Spleen (tissue), 11 donors: Measurements from ENCODE around the gene ENO2. TPM values are rescaled to one million over a fixed set of nuclear protein-coding genes. Genes with fewer than 3 reads are reported as not detected.

ENCODE experiments used
- DNase-seq: peaks from one replicate; pipeline ENCODE4 v3.0.0-alpha.2; 2020
- H3K27ac ChIP-seq, 8 donors: fragments of 200-600 bp; sonication (generic) in 7 of 8; 1 replicate in 4 of 8; 2 replicates in 4 of 8; pipeline versions ENCODE4 v1.5.0 to v1.8.0; 2016 to 2021; ENCODE audit warnings: inconsistent platforms in 4 of 8, mild to moderate bottlenecking in 4 of 8, moderate library complexity in 1 of 8
- H3K27me3 ChIP-seq, 7 donors: fragments of 200-600 bp; sonication (generic) in 6 of 7; replicated peaks in 1 of 7; 1 replicate in 4 of 7; 2 replicates in 3 of 7; pipeline versions ENCODE4 v1.5.0 to v1.8.0; 2016 to 2021; ENCODE audit warnings: inconsistent platforms in 3 of 7, mild to moderate bottlenecking in 1 of 7
- H3K36me3 ChIP-seq, 6 donors: fragments of 200-600 bp; sonication (generic) in 5 of 6; 1 replicate in 4 of 6; 2 replicates in 2 of 6; pipeline versions ENCODE4 v1.5.0 to v1.8.0; 2016 to 2021; ENCODE audit warnings: inconsistent platforms in 2 of 6
- H3K4me1 ChIP-seq, 6 donors: fragments of 200-600 bp; sonication (generic) in 5 of 6; 1 replicate in 3 of 6; 2 replicates in 3 of 6; pipeline versions ENCODE4 v1.5.0 to v1.8.0; 2016 to 2021; ENCODE audit warnings: inconsistent platforms in 3 of 6
- H3K4me3 ChIP-seq, 8 donors: fragments of 200-600 bp; sonication (generic) in 7 of 8; 1 replicate in 4 of 8; 2 replicates in 4 of 8; pipeline versions ENCODE4 v1.5.0 to v1.8.0; 2016 to 2021; ENCODE audit warnings: inconsistent platforms in 4 of 8, mild to moderate bottlenecking in 4 of 8, moderate library complexity in 2 of 8
- H3K9me3 ChIP-seq, 8 donors: fragments of 200-600 bp; sonication (generic) in 7 of 8; 1 replicate in 4 of 8; 2 replicates in 4 of 8; pipeline versions ENCODE4 v1.5.0 to v1.8.0; 2016 to 2021; ENCODE audit warnings: inconsistent platforms in 4 of 8
- CTCF ChIP-seq, 11 experiments: fragments of 200-600 bp in 7 of 11; fragments of 450-650 bp in 4 of 11; sonication (generic) in 4 of 11; IDR thresholded peaks in 8 of 11; conservative IDR thresholded peaks in 3 of 11; 1 replicate in 7 of 11; 2 replicates in 4 of 11; pipeline versions ENCODE4 v1.4.0 to v1.8.0; 2016 to 2021; ENCODE audit warnings: antibody characterized with exemption in 11 of 11, inconsistent platforms in 4 of 11, mild to moderate bottlenecking in 1 of 11
- POLR2A ChIP-seq, 3 donors: fragments of 450-650 bp; IDR thresholded peaks; one replicate each; pipeline ENCODE4 v1.5.1; 2017; ENCODE audit warnings: antibody characterized with exemption in 3 of 3, mild to moderate bottlenecking in 1 of 3
- POLR2AphosphoS5 ChIP-seq, 3 donors: sonication (generic); formaldehyde crosslinking; IDR thresholded peaks; one replicate each; pipeline ENCODE4 v1.5.1; 2017; ENCODE audit warnings: antibody characterized with exemption in 3 of 3
- WGBS, 5 donors: extraction: QIAGEN DNeasy Blood & Tissue Kit in 3 of 5; methylation state at CpG; one replicate each; pipeline versions ENCODE4 v1.1.5 to v1.1.7; 2013 to 2018; 5-methylcytosine and 5-hydroxymethylcytosine counted together
- intact Hi-C: fragments of 100-400 bp; cut with DNase I; formaldehyde crosslinking; loops from one replicate; pipeline ENCODE4 v1.15.0; 2023; ENCODE audit warnings: low total_unique reads
- polyA plus RNA-seq, 3 donors: library from polyadenylated mRNA; stranded (reverse); fragments of 200-250 nt; gene quantifications; one replicate each; pipeline ENCODE4 v1.2.1, GENCODE V29; 2013
- total RNA-seq, 7 donors: library from RNA; depleted of rRNA in 3 of 7; stranded (reverse); fragments of >200 nt in 3 of 7; fragmentation: NEBNext Ultra II Directional in 4 of 7; extraction: Animal tissue kit (Norgen Biotek cat#: 25700) in 4 of 7; gene quantifications; one replicate each; pipeline versions ENCODE4 v1.1.0 to v1.2.1, GENCODE V29; 2016 to 2021
- donor health status: healthy with polysubstance abuse.
- donor health status: DM: no; HTN: no; CAD: no; lungs with moderate emphysema.
- donor health status: DM: no; HTN: no; CAD: no.
- donor health status: Bipolar disorder and iron deficiency.
- donor health status: healthy.
- donor health status: DM: no; HTN: no; CAD: no.
- donor health status: DM: yes; HTN: yes; CAD: no.

The ENO2 gene
- total and polyA plus RNA-seq, 10 donors: 7.6 to 41.3 (median 26.5) TPM

GRCh38 chr12:6963016-6963731 is 48.8 kb downstream of the ENO2 start:
- H3K36me3 ChIP-seq: peaks cover 2 to 68% (median 52%) of the 10 kb centered on the region in 6 donors
- peak overlapping the region in 4 of 8 donors; percentile 97 to 99 (median 98) for H3K27ac ChIP-seq
- WGBS, 5 donors: 80 to 88% (median 85%) methylated on average over 24 to 32 of the region's 32 CpGs

GRCh38 chr12:6963791-6964413 is 49.5 kb downstream of the ENO2 start:
- Histone ChIP-seq H3K4me1 (peaks cover 45 to 90% (median 71%) of the 10 kb centered on the region in 6 donors), H3K27me3 (no peaks in the 10 kb centered on the region), H3K4me3 (no peak overlapping the region), H3K36me3 (peaks cover 2 to 69% (median 55%) of the 10 kb centered on the region in 6 donors), H3K27ac (peak overlapping the region in 7 of 8 donors; percentile 67 to 99 (median 82)), H3K9me3 (no peaks in the 10 kb centered on the region)
- intact Hi-C loops: loop anchor here (10.0 kb wide), 1 partner anchor 99 kb away; the partner anchor contains the start of gene TPI1
- peak; percentile 84 for DNase-seq
- TF ChIP-seq CTCF (IDR thresholded peaks at IDR 0.05 in 8 of 11, conservative IDR thresholded peaks at IDR 0.05 in 3 of 11) (no peak), POLR2AphosphoS5 (IDR thresholded peaks at IDR 0.05) (peak in 1 of 3 donors; percentile 2), POLR2A (IDR thresholded peaks at IDR 0.05) (no peak)
- WGBS, 5 donors: 66 to 80% (median 73%) methylated on average over 13 to 17 of the region's 17 CpGs

More at GRCh38 chr12:6963016-6963731, 48.8 kb downstream of the ENO2 start:
- intact Hi-C loops: loop anchor here (10.0 kb wide), 1 partner anchor 98 kb away; the partner anchor contains the start of gene TPI1
- TF ChIP-seq POLR2A (IDR thresholded peaks at IDR 0.05) (no peak), POLR2AphosphoS5 (IDR thresholded peaks at IDR 0.05) (peak in 1 of 3 donors; percentile 53)
- Histone ChIP-seq H3K4me1 (peaks cover 49 to 90% (median 71%) of the 10 kb centered on the region in 6 donors), H3K9me3 (no peaks in the 10 kb centered on the region), H3K4me3 (no peak overlapping the region), H3K27me3 (no peaks in the 10 kb centered on the region)
- peak; percentile 87 for DNase-seq

GRCh38 chr12:6964605-6965025 is 50.2 kb downstream of the ENO2 start:
- Histone ChIP-seq H3K27me3 (no peaks in the 10 kb centered on the region), H3K4me1 (peaks cover 45 to 90% (median 71%) of the 10 kb centered on the region in 6 donors), H3K36me3 (peaks cover 2 to 70% (median 55%) of the 10 kb centered on the region in 6 donors), H3K9me3 (no peaks in the 10 kb centered on the region), H3K27ac (peak overlapping the region; percentile 46 to 99 (median 80)), H3K4me3 (no peak overlapping the region)
- peak; percentile 82 for DNase-seq
- TF ChIP-seq CTCF (IDR thresholded peaks at IDR 0.05 in 8 of 11, conservative IDR thresholded peaks at IDR 0.05 in 3 of 11) (no peak), POLR2A (IDR thresholded peaks at IDR 0.05) (no peak), POLR2AphosphoS5 (IDR thresholded peaks at IDR 0.05) (no peak)
- intact Hi-C loops: loop anchor here (10.0 kb wide), 1 partner anchor 100 kb away; the partner anchor contains the start of gene TPI1
- 76 to 83% (median 78%) methylated on average over 7 to 8 of the region's 8 CpGs for WGBS, 5 donors

GRCh38 chr12:6965026-6965661 is 50.8 kb downstream of the ENO2 start:
- TF ChIP-seq POLR2AphosphoS5 (IDR thresholded peaks at IDR 0.05) (peak; percentile 79 to 88 (median 81)), CTCF (IDR thresholded peaks at IDR 0.05 in 8 of 11, conservative IDR thresholded peaks at IDR 0.05 in 3 of 11) (peak; percentile 88 to 97 (median 94)), POLR2A (IDR thresholded peaks at IDR 0.05) (no peak)
- 11 to 24% (median 18%) methylated on average over 12 of the region's 12 CpGs for WGBS, 5 donors
- Histone ChIP-seq H3K27ac (peak overlapping the region; percentile 46 to 99 (median 80)), H3K4me1 (peaks cover 43 to 90% (median 70%) of the 10 kb centered on the region in 6 donors), H3K27me3 (no peaks in the 10 kb centered on the region), H3K36me3 (peaks cover 2 to 64% (median 50%) of the 10 kb centered on the region in 6 donors), H3K9me3 (no peaks in the 10 kb centered on the region), H3K4me3 (no peak overlapping the region)
- intact Hi-C loops: loop anchor here (10.0 kb wide), 1 partner anchor 100 kb away; the partner anchor contains the start of gene TPI1
- DNase-seq: peak; percentile 97
